GM12875 (cell line): ENCODE measurements around the gene SIRT6.

ENCODE experiments used
- H3K4me3 ChIP-seq: one replicate; pipeline ENCODE4 v1.5.1; 2011; ENCODE audit warnings: low read depth, low read length, control low read depth
- TF ChIP-seq, protein P1 (sequence below): IDR thresholded peaks from 2 replicates; pipeline ENCODE4 v1.5.1; 2011; ENCODE audit warnings: low read depth, mild to moderate bottlenecking, control low read depth, inconsistent platforms, low read length, moderate library complexity, borderline replicate concordance; ENCODE audit not compliant: insufficient read depth

SIRT6 gene

GRCh38 chr19:4178990-4179389 is 3.4 kb downstream of the SIRT6 start:
- TF ChIP-seq, protein P1, sequence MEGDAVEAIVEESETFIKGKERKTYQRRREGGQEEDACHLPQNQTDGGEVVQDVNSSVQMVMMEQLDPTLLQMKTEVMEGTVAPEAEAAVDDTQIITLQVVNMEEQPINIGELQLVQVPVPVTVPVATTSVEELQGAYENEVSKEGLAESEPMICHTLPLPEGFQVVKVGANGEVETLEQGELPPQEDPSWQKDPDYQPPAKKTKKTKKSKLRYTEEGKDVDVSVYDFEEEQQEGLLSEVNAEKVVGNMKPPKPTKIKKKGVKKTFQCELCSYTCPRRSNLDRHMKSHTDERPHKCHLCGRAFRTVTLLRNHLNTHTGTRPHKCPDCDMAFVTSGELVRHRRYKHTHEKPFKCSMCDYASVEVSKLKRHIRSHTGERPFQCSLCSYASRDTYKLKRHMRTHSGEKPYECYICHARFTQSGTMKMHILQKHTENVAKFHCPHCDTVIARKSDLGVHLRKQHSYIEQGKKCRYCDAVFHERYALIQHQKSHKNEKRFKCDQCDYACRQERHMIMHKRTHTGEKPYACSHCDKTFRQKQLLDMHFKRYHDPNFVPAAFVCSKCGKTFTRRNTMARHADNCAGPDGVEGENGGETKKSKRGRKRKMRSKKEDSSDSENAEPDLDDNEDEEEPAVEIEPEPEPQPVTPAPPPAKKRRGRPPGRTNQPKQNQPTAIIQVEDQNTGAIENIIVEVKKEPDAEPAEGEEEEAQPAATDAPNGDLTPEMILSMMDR = no peak
- H3K4me3 ChIP-seq = no peak overlapping the region

DNA sequence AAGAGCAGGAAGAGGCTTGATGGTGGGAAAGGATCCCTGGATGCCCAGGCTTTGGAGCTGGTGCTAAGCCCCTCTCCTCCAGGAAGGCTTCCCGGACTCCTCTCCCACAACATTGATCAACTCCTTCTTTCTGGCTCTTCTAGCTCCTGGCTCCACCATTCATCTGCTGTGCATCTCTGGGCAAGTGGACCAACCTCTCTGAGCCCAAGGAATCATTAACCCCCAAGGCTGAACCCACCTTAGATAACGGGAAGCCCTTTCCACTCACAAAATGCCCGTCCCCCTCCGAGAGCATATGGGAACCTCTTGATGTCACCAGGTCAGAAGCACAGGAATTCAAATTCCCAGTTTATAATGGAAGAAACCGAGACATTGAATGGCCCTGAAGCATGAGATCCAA is 5.2 kb downstream of the SIRT6 start:
- TF ChIP-seq, protein P1 = no peak
- H3K4me3 ChIP-seq = no peak overlapping the region

GRCh38 chr19:4175669-4175931 is 6.8 kb downstream of the SIRT6 start:
- H3K4me3 ChIP-seq = no peak overlapping the region
- TF ChIP-seq, protein P1 = no peak

DNA sequence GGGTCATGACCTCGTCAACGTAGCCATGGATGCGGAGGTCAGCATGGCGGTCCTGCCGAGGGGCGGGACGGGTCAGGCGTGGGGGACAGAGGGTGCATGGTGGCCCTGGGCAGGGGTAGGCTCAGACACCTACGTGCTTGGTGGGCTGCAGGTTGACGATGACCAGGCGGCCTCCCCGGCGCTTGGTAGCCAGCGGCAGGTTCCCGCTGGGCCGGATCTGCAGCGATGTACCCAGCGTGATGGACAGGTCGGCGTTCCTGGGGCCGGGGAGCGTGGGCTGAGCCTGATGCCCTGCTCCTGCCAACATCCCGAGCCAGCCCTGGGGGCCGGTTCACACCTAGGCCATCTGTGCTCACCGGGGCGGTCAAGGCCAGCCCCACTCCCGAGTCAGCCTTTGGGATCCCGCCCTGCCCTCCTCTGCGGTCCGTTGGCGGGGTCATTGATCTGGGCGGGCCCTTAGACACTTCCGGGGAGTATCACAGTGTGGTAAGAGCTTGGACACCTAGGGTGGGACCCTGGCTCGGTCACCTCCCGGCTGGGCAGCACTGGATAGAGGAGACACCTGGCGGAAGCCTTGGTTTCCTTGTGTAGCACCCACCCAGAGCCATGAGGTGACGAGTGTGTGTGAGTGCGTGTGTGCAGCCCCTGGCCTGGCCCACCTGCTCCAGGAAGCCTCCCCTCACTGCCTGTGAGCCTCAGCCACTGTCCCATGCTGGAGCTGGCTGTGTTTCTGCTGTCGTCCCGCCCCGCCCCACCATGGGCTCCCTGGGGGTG is 7.3 kb downstream of the SIRT6 start:
- TF ChIP-seq, protein P1 = no peak
- no peak overlapping the region for H3K4me3 ChIP-seq

DNA sequence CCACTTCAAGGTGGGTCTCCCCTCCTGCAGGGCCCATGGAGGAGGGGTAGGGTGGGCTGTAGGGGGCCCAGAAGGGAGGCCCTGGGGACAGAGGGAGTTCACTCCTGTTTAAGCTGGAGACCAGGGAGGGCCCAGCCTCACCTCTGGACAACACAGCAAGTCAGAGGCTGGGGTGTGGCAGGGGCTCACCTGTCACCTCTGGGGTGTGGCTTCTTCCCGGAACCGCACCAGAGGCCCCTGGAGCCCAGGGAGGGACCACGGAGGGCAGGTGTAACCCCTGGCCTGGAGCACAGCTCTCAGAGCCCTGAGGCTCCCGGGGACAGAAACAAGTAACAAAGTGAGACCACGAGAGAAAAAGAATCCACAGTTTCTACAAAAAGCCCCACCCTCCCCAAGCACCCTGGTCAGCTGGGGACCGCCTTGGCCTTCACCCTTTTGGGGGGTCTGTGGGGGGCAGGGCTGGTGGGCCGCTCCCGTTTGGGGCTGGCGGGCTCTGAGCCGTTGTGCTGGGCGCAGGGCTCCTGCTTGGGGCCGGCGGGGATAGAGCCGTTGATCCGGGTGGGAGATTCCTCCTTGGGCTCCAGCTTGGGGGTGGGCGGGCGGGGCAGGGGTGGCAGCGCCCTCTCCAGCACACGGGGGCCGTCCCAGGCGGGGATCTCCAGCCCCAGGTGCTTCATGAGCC is 8.0 kb downstream of the SIRT6 start:
- no peak overlapping the region for H3K4me3 ChIP-seq
- TF ChIP-seq, protein P1 = no peak

DNA sequence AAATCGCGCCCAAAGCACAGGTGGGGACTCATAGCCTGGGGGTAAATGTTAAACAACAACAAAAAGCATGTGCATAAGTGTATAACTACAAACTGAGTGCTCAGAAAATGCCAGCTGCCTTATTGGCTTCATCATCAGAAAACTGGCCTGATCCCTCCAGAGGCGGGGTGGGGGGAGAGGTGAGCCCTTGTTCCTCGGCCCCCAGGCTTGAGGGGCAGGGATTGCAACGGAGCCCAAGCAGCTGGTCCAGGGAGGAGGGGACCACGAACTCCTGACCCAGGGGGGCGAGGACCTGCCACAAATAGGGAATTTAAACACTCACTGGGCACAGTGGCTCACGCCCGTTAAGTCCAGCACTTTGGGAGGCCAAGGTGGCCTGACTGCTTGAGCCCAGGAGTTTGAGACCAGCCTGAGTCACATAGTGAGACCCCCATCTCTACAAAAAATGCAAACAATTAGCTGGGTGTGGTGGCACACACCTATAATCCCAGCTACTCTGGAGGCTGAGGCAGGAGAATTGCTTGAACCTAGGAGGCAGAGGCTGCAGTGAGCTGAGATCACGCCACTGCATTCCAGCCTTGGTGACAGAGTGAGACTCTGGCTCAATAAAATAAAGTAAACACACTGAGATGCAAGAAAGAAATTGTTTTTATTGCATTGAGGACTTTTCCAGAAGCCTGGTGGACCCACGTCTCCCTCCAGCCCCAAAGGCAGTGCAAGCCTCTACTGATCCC is 8.7 kb downstream of the SIRT6 start:
- TF ChIP-seq, protein P1 = no peak
- H3K4me3 ChIP-seq = no peak overlapping the region
